Measurements from ENCODE around the gene SORCS2. TPM values are rescaled to one million over a fixed set of nuclear protein-coding genes. Genes with fewer than 3 reads are reported as not detected.

Gene SORCS2
- total and polyA plus RNA-seq, 2 of the 4 experiments (the other 2 are of a cell fraction), result 0.36 to 0.62 TPM

GRCh38 chr4:7233006-7233580 lies 40.8 kb downstream of the SORCS2 start:
- Histone ChIP-seq H4K20me1 (ENCODE audit: insufficient read depth, low read length) (no peaks in the 10 kb centered on the region), H3K14ac (replicated peaks; ENCODE audit: low read depth, low read length) (no peak overlapping the region), H3K4ac (ENCODE audit: low read depth, low read length) (no peak overlapping the region), H3K18ac (ENCODE audit: low read depth, low read length) (no peak overlapping the region), H3K56ac (ENCODE audit: extremely low read depth, insufficient read depth, low read length) (no peak overlapping the region), H3K79me1 (ENCODE audit: low read depth in 1 of 2, low read length in 2 of 2) (no peaks in the 10 kb centered on the region), H2BK5ac (ENCODE audit: low read depth, low read length, poor library complexity, severe bottlenecking) (no peak overlapping the region), H3K4me2 (ENCODE audit: low read depth, low read length) (no peak overlapping the region), H3K23ac (ENCODE audit: low read depth, low read length) (no peak overlapping the region), H3K27me3 (ENCODE audit: control insufficient read depth, insufficient read depth, low read length) (peaks cover 11% of the 10 kb centered on the region; the same call in 1 of the 2 replicates), H4K5ac (ENCODE audit: low read depth, low read length) (no peak overlapping the region), H2AFZ (replicated peaks; ENCODE audit: low read length, poor library complexity) (no peak overlapping the region), H2AK5ac (ENCODE audit: low read depth, low read length) (no peak overlapping the region), H2BK120ac (ENCODE audit: low read depth, low read length) (no peak overlapping the region), H3K27ac (ENCODE audit: insufficient read depth, low read length) (no peak overlapping the region), H4K91ac (ENCODE audit: insufficient read depth, low read depth, low read length) (no peak overlapping the region), H3K4me1 (ENCODE audit: control insufficient read depth, insufficient read depth, low read length) (no peaks in the 10 kb centered on the region), H3K9me3 (ENCODE audit: control insufficient read depth, insufficient read depth, low read length) (peaks cover 2% of the 10 kb centered on the region; the same call in 1 of the 2 replicates), H3K9ac (ENCODE audit: low read depth, low read length) (no peak overlapping the region), H3K36me3 (ENCODE audit: control insufficient read depth, insufficient read depth, low read length) (no peaks in the 10 kb centered on the region), H2BK20ac (ENCODE audit: low read depth, low read length) (no peak overlapping the region), H2BK15ac (ENCODE audit: low read depth, low read length) (no peak overlapping the region), H4K8ac (ENCODE audit: low read depth in 2 of 2, low read length in 2 of 2) (no peak overlapping the region), H3K4me3 (ENCODE audit: insufficient read depth, low read depth, low read length) (no peak overlapping the region), H3K9me1 (ENCODE audit: insufficient read depth, low read length) (no peaks in the 10 kb centered on the region), H2AK9ac (replicated peaks; ENCODE audit: low read depth, low read length, poor library complexity) (no peak overlapping the region)
- no TSS peak for BruUV-seq (replicated peaks)
- ChIA-PET POLR2A (ENCODE audit: unreplicated experiment) (no interaction called here), CTCF (no interaction called here)
- 78% methylated on average over 9 of the region's 18 CpGs; no CpG with 5 or more reads in 1 of the 2 experiments for WGBS, 2 experiments (ENCODE audit: extremely low coverage in 2 of 2, insufficient read length in 1 of 2)
- in situ Hi-C loops (cut with MboI; ENCODE audit: low sequenced_read_pairs), result no loop called here
- DNase-seq (no peak), ATAC-seq (ENCODE audit: low read depth) (no peak)
- intact Hi-C loops (cut with micrococcal nuclease), result no loop called here
- dilution Hi-C loops (cut with HindIII; ENCODE audit: low sequenced_read_pairs, unreplicated experiment), result no loop called here
- no peak for TF ChIP-seq SMC3 (IDR thresholded peaks at IDR 0.05; ENCODE audit: low read depth, low read length)
- no peak for TF ChIP-seq RAD21 (IDR thresholded peaks at IDR 0.05; ENCODE audit: low read length)
- TF ChIP-seq POLR2A (IDR thresholded peaks at IDR 0.05; ENCODE audit: low read depth, low read length), result no peak
- TF ChIP-seq CEBPB (IDR thresholded peaks at IDR 0.05; ENCODE audit: low read depth, low read length), result no peak
- no peak for TF ChIP-seq BHLHE40 (IDR thresholded peaks at IDR 0.05; ENCODE audit: low read depth, low read length)
- no peak for TF ChIP-seq RCOR1 (IDR thresholded peaks at IDR 0.05; ENCODE audit: insufficient replicate concordance, low read length)
- TF ChIP-seq CTCF (conservative IDR thresholded peaks at IDR 0.05; ENCODE audit: low read depth, low read length), result no peak
